ENCODE data around the gene DOK3. TPM values are rescaled to one million over a fixed set of nuclear protein-coding genes. Genes with fewer than 3 reads are reported as not detected.

DOK3 gene
- total and polyA plus RNA-seq, 10 of the 15 experiments (the other 5 are each of a cell fraction or from before 2014, with no cell fraction given), result 6.6 to 107 (median 52.1) TPM

GRCh38 chr5:177507596-177508220 lies 1.9 kb downstream of the DOK3 start (continued):
- TF ChIP-seq, protein P1, sequence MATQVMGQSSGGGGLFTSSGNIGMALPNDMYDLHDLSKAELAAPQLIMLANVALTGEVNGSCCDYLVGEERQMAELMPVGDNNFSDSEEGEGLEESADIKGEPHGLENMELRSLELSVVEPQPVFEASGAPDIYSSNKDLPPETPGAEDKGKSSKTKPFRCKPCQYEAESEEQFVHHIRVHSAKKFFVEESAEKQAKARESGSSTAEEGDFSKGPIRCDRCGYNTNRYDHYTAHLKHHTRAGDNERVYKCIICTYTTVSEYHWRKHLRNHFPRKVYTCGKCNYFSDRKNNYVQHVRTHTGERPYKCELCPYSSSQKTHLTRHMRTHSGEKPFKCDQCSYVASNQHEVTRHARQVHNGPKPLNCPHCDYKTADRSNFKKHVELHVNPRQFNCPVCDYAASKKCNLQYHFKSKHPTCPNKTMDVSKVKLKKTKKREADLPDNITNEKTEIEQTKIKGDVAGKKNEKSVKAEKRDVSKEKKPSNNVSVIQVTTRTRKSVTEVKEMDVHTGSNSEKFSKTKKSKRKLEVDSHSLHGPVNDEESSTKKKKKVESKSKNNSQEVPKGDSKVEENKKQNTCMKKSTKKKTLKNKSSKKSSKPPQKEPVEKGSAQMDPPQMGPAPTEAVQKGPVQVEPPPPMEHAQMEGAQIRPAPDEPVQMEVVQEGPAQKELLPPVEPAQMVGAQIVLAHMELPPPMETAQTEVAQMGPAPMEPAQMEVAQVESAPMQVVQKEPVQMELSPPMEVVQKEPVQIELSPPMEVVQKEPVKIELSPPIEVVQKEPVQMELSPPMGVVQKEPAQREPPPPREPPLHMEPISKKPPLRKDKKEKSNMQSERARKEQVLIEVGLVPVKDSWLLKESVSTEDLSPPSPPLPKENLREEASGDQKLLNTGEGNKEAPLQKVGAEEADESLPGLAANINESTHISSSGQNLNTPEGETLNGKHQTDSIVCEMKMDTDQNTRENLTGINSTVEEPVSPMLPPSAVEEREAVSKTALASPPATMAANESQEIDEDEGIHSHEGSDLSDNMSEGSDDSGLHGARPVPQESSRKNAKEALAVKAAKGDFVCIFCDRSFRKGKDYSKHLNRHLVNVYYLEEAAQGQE (IDR thresholded peaks at IDR 0.05; ENCODE audit: low read depth, low read length), result no peak
- TF ChIP-seq NFXL1 (IDR thresholded peaks at IDR 0.05; ENCODE audit: borderline replicate concordance) (no peak), IRF3 (IDR thresholded peaks at IDR 0.05) (no peak), NBN (IDR thresholded peaks at IDR 0.05) (no peak), HDAC6 (IDR thresholded peaks at IDR 0.05; ENCODE audit: unreplicated experiment) (no peak), RELB (IDR thresholded peaks at IDR 0.05; ENCODE audit: low read depth) (no peak), CBFB (IDR thresholded peaks at IDR 0.05; ENCODE audit: low read depth) (0 out of 2 replicates have a peak, but pooled peaks have one; percentile 9), MTA2 (IDR thresholded peaks at IDR 0.05; ENCODE audit: low read depth) (no peak), TCF7 (IDR thresholded peaks at IDR 0.05; ENCODE audit: borderline replicate concordance) (no peak), GABPA (IDR thresholded peaks at IDR 0.05; ENCODE audit: low read depth) (no peak), YY1 (IDR thresholded peaks at IDR 0.05; ENCODE audit: low read depth, low read length) (no peak), MYB (IDR thresholded peaks at IDR 0.05; ENCODE audit: borderline replicate concordance, low read depth, low read length) (no peak), ELK1 (IDR thresholded peaks at IDR 0.05; ENCODE audit: low read depth, low read length) (no peak), TAF1 (IDR thresholded peaks at IDR 0.05; ENCODE audit: borderline replicate concordance, low read depth, low read length) (no peak), ZSCAN29 (IDR thresholded peaks at IDR 0.05) (no peak)
- TF ChIP-seq, protein P2, sequence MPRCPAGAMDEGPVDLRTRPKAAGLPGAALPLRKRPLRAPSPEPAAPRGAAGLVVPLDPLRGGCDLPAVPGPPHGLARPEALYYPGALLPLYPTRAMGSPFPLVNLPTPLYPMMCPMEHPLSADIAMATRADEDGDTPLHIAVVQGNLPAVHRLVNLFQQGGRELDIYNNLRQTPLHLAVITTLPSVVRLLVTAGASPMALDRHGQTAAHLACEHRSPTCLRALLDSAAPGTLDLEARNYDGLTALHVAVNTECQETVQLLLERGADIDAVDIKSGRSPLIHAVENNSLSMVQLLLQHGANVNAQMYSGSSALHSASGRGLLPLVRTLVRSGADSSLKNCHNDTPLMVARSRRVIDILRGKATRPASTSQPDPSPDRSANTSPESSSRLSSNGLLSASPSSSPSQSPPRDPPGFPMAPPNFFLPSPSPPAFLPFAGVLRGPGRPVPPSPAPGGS (IDR thresholded peaks at IDR 0.05; ENCODE audit: borderline replicate concordance, insufficient read depth, low read depth, low read length, poor library complexity, severe bottlenecking), result no peak
- TF ChIP-seq, protein P3, sequence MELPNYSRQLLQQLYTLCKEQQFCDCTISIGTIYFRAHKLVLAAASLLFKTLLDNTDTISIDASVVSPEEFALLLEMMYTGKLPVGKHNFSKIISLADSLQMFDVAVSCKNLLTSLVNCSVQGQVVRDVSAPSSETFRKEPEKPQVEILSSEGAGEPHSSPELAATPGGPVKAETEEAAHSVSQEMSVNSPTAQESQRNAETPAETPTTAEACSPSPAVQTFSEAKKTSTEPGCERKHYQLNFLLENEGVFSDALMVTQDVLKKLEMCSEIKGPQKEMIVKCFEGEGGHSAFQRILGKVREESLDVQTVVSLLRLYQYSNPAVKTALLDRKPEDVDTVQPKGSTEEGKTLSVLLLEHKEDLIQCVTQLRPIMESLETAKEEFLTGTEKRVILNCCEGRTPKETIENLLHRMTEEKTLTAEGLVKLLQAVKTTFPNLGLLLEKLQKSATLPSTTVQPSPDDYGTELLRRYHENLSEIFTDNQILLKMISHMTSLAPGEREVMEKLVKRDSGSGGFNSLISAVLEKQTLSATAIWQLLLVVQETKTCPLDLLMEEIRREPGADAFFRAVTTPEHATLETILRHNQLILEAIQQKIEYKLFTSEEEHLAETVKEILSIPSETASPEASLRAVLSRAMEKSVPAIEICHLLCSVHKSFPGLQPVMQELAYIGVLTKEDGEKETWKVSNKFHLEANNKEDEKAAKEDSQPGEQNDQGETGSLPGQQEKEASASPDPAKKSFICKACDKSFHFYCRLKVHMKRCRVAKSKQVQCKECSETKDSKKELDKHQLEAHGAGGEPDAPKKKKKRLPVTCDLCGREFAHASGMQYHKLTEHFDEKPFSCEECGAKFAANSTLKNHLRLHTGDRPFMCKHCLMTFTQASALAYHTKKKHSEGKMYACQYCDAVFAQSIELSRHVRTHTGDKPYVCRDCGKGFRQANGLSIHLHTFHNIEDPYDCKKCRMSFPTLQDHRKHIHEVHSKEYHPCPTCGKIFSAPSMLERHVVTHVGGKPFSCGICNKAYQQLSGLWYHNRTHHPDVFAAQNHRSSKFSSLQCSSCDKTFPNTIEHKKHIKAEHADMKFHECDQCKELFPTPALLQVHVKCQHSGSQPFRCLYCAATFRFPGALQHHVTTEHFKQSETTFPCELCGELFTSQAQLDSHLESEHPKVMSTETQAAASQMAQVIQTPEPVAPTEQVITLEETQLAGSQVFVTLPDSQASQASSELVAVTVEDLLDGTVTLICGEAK (IDR thresholded peaks at IDR 0.05; ENCODE audit: borderline replicate concordance), result no peak

Measured in GM12878 (cell line).